Measurements from ENCODE around the gene ATP13A4.

- TF ChIP-seq CTCF (IDR thresholded peaks at IDR 0.05; ENCODE audit: control extremely low read depth in 1 of 3, insufficient read depth in 1 of 3, low read depth in 1 of 3, low read length in 3 of 3): no peak
- TF ChIP-seq SP2 (IDR thresholded peaks at IDR 0.05; ENCODE audit: low read length): no peak
- TF ChIP-seq EP300 (IDR thresholded peaks at IDR 0.05; ENCODE audit: borderline replicate concordance in 1 of 2, low read depth in 2 of 2, low read length in 2 of 2): no peak
- no peak for TF ChIP-seq POLR2AphosphoS5 (IDR thresholded peaks at IDR 0.05; ENCODE audit: low read depth, low read length)
- no peak for TF ChIP-seq RFX5 (IDR thresholded peaks at IDR 0.05; ENCODE audit: borderline replicate concordance, low read depth, low read length)
- TF ChIP-seq EZH2 (IDR thresholded peaks at IDR 0.05; ENCODE audit: low read depth, low read length, severe bottlenecking): no peak
- no peak for TF ChIP-seq TAF1 (IDR thresholded peaks at IDR 0.05; ENCODE audit: low read depth, low read length)
These were observed 43.5 kb upstream of the ATP13A4 start for GRCh38 chr3:193598202-193598601.
